HG02973 (cell line): ENCODE measurements around the gene EPSTI1.
"Not testable (repeated sequence)": the region's sequence is repeated elsewhere in the genome, so short reads cannot be mapped to it uniquely, and the experiment has no call there.

Source experiments
- ATAC-seq: cut with Tn5 transposase; IDR thresholded peaks from one replicate; pipeline ENCODE4 v1.9.1; 2021; ENCODE audit warnings: moderate library complexity; ENCODE audit not compliant: unreplicated experiment

Gene EPSTI1

DNA sequence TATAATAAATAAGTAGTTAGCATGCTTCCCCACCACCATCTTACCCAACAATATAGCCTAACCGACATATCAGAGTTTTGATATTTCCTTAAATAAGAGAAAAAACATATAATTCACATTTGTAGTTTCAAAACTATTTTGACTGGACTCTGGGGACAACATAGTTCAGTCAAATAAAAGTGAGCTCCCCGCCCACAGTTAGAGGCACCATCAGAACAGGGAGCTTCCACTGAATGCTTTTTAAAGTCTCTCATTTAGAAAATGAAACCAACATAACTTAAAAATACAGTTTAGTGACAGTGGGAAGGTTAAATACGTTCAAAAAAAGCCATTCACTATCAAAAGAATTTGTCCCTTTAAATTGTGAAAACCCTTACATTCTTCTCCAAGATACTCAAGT, 92.8 kb downstream of the EPSTI1 start:
- peak; percentile 65 for ATAC-seq

- ATAC-seq, result no peak
Measured at GRCh38 chr13:42895776-42896175, 96.3 kb downstream of the EPSTI1 start.

DNA sequence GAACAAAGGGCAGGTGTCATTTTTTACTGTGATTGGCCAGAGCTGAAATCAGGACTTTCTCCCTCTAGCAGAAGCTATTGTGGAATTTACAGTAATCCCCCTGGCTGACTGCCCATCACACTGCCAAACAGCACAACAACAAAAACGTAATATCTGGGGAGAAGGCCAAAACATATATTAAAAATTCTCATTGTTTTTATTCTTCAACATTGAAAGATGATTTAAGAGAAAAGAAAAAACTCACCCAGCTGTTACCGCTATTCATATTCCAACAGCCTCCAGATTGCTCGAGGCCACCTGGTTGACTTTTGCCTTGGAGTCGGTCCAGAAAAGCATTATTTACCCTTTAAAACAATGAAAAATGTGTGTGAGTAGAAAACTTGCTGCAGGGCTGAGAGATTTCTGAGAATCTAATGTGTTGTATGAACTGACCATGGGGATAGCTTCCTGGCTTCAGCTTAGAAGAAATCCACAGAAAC, 97.2 kb downstream of the EPSTI1 start:
- no peak for ATAC-seq

- ATAC-seq, result no peak
Measured at GRCh38 chr13:42893214-42893671, 98.8 kb downstream of the EPSTI1 start.

DNA sequence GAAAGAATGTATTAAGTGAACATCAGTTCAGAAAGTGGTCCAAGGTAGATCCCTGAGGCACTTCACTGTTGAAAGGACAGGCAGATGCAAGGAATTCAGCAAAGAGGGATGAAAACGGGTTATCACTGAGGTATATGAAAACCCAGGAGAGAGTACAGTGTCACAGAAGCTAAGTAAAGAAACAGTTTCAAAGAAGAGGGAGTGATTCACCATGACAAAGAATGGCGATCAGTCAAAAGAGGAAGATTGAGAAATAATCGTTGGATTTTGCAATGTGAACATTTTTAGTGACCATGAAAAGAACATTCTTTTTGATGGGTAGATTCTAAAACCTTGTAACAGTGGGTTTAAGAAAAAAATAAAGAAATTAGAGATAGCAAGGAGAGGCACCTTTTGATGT, 99.3 kb downstream of the EPSTI1 start:
- ATAC-seq, result no peak

DNA sequence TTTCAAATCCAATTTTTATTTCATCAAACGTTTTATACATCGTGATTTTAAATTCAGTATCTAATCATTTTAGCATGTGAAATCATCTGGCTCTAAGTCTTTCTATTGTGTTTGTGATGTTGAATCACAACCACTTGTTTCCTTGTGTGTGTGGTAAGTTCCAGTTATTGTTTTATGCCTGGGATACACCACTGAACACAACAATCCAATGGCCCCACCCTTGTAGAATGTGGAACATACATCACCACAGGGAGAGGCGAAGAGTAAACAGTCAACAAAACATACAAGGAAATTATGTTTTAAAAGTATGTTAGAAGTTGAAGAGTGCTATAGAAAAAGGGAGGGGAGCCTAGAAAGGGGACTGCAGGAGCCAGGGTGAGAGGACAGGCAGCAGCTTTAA, 100.5 kb downstream of the EPSTI1 start:
- no peak for ATAC-seq

GRCh38 chr13:42885325-42885724, 106.7 kb downstream of the EPSTI1 start:
- ATAC-seq, result no peak

- no peak for ATAC-seq
Measured at GRCh38 chr13:42883771-42884467, 108.1 kb downstream of the EPSTI1 start.

- ATAC-seq, result no peak
Measured at GRCh38 chr13:42883142-42883541, 108.9 kb downstream of the EPSTI1 start.

- ATAC-seq, result no peak
Measured at GRCh38 chr13:42880056-42880605, 111.9 kb downstream of the EPSTI1 start.

GRCh38 chr13:42878721-42879120, 113.3 kb downstream of the EPSTI1 start:
- ATAC-seq, result no peak

GRCh38 chr13:42876887-42877545, 115.0 kb downstream of the EPSTI1 start:
- ATAC-seq, result no peak

GRCh38 chr13:42876270-42876714, 115.7 kb downstream of the EPSTI1 start:
- ATAC-seq, result peak; percentile 95

GRCh38 chr13:42875475-42876269, 116.4 kb downstream of the EPSTI1 start:
- peak; percentile 15 for ATAC-seq

DNA sequence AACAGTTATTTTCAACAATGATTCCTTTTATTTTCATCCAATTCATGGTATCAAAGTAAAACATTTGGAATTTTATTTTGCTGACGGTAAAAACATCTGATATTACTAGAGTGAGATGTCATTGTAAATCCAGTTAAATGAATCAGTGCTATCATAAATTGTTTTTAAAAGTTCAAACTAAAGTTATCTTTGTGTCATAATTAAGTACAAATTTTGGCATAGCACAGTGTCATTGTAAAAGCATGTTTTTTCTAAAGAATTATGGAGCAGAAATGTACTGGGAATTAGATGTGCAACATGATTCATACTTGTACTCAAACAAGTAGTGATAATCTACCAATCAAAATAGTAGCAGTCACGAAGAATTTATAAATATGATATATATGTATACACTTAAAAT, 117.8 kb downstream of the EPSTI1 start:
- ATAC-seq, result no peak

GRCh38 chr13:42873081-42873480, 119.0 kb downstream of the EPSTI1 start:
- no peak for ATAC-seq

- ATAC-seq, result no peak
Measured at GRCh38 chr13:42867232-42867631, 124.8 kb downstream of the EPSTI1 start.

GRCh38 chr13:42865768-42866102, 126.3 kb downstream of the EPSTI1 start:
- no peak for ATAC-seq

DNA sequence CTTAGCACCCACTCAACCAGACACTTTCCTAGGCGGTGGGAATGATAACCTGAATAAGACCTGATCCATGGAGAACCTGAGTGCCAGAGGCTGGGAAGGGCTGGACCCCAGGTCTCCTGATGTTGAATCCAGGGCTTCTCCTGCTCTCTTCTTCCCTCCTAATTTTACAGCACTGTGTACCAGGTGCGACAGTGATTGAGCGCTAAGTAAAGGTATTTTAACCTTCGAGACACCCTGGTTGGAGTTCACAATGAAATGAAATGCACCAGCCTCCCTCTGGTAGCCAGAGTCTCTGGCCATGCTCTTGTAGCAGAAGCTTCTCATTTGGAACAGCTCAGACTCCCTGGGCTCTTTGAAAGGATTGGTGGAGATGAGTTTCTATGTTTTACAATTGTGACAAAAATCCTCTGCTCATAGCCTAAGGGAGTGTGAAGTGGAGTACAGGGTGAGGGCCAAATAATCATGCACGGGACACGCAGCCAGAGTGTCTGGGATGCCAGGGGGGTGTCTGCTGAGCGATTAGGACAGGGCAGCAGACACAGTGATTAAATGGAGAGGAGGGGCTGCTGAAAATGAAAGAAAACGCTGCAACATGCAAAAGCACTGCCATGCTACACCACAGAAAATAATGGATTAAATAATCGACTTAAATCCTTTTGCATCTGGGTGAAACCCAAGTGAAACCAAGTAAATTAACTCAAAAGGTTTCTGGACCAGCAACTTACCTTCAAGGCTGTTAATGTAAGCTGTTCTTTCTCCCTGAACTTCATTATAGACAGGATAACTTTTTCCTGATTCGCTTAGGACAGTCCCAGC, 126.9 kb downstream of the EPSTI1 start:
- no peak for ATAC-seq

DNA sequence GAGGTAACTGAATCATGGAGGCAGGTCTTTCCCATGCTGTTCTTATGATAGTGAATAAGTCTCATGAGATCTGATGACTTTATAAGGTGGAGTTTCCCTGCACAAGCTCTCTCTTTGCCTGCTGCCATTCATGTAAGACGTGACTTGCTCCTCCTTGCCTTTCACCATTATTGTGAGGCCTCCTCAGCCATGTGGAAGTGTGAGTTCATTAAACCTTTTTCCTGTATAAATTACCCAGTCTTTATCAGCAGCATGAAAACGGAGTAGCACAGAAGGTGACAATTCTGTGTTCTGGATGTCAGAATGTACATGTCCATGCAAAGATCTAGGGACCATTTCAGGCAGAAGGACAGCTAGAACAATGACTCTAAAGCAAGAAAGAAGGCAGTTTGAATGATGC, 129.7 kb downstream of the EPSTI1 start:
- not testable (repeated sequence) for ATAC-seq

GRCh38 chr13:42860485-42860884, 131.6 kb downstream of the EPSTI1 start:
- ATAC-seq, result no peak
